LNCAP (cell line): Measurements from ENCODE around the gene MRPL18.

Experiments
- CTCF ChIP-seq: fragments of 450-650 bp; IDR thresholded peaks from 2 replicates; pipeline ENCODE4 v1.5.1; 2017; ENCODE audit warnings: mild to moderate bottlenecking

Gene MRPL18

GRCh38 chr6:159790149-159790955 is at the start of gene MRPL18:
TSS of gene MRPL18 (plus strand) at chr6:159790467. CDS start at chr6:159790588, 121 bp downstream.
- no peak for TF ChIP-seq CTCF

DNA sequence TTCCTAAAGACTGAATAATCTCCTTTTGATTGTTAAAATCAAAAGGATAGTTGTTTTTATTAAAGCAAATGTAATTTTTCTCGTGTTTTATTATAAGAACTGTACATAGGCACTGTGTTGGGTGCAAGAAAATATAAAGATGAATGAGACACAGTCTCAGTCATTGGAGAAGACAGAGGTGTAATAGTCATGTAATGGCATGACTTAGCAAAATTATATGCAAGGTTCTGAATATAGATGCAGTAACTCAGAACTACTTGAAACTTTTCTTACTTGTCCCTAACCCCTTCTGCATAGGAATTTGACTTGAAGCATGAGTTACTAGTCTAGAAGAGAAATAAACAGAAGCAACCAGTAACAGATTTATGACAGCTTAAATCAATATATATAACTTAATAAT is 48.1 kb upstream of the MRPL18 start:
- no peak for TF ChIP-seq CTCF

GRCh38 chr6:159745081-159745480 is 45.2 kb upstream of the MRPL18 start:
- no peak for TF ChIP-seq CTCF

GRCh38 chr6:159746759-159747158 is 43.5 kb upstream of the MRPL18 start:
- TF ChIP-seq CTCF = no peak

DNA sequence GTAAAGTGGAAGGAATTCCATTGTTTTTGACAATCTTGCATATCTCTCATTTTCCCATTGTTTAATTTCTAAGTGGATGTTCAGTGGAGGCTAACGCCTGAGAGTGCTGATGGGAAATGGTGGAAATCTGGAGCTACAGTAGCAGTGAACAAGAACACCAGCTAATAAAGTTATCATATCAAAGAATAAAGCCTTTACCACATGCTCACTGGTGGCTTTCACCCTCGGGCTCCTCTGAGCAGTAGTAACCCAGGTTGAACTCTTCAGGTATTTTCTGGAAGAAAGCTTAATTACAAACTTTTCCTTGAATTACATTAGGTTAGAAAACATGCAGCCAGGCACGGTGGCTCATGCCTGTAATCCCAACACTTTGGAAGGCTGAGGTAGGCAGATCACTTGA is 38.8 kb upstream of the MRPL18 start:
- TF ChIP-seq CTCF = no peak

DNA sequence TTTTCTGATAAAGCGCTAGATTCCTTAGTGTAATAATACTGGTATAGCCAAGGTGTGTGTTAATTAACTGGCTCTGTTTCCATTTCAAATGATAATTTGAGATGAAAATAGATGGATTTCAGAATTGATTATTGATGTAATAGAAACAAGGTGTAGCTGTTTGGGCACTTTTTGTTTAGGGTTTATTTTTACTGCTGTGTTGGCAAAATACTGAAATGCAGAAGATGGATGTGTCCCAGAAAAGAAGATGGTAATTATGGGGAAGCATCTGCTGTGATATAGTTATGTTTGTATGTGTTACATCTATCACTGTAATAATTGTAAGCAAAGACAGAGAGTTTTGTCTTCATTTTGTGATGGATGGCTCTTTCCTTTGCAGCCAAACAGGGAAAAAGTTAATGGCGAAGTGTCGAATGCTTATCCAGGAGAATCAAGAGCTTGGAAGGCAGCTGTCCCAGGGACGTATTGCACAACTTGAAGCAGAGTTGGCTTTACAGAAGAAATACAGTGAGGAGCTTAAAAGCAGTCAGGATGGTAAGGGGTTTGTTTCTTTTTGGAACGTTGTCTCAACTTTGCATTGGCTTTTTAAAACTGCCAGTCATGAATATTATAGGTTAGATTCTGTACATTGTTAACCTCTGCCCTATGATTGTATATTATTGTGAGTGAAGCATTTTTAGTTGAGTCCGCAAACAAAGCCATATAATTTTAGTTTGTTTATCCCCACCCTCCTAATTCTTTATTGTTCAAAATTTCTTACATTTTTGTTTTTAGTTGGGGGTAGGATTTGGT is 37.0 kb upstream of the MRPL18 start:
- no peak for TF ChIP-seq CTCF

DNA sequence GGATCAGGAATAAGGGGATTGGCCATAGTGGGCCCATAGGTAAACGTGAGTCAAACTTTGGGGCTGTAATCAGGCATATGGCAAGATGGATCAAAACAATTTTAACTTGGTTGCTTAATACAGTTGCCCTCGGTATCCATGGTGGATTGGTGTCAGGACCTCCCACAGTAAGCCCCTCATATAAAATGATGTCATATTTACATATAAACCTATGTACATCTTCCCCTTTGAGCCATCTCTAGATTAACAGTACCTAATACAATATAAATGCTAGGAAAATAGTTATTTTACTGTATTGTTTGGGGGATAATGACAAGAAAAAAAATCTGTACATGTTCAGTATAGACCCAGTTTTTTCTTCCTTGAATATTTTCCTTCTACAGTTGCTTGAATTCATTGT is 35.9 kb upstream of the MRPL18 start:
- no peak for TF ChIP-seq CTCF
